T47D (cell line): ENCODE results near the gene GATD1.
A peak's percentile ranks its signal among the peaks of the same experiment; 100 is the strongest.

ENCODE experiments used
- DNase-seq, 2 experiments: peaks; one replicate each; pipeline versions ENCODE4 v3.0.0 to v3.0.0-alpha.2; 2011 to 2012; ENCODE audit warnings: low read depth in 1 of 2, low spot score in 1 of 2
- JUND ChIP-seq: IDR thresholded peaks from 2 replicates; pipeline ENCODE4 v1.6.1; 2012; ENCODE audit warnings: low read depth
- in situ Hi-C: cut with HindIII; loops from 2 replicates; pipeline ENCODE4 v1.10.0; 2016; ENCODE audit warnings: low sequenced_read_pairs, low pct_unique_long_range_greater_than_20kb

Gene GATD1

DNA sequence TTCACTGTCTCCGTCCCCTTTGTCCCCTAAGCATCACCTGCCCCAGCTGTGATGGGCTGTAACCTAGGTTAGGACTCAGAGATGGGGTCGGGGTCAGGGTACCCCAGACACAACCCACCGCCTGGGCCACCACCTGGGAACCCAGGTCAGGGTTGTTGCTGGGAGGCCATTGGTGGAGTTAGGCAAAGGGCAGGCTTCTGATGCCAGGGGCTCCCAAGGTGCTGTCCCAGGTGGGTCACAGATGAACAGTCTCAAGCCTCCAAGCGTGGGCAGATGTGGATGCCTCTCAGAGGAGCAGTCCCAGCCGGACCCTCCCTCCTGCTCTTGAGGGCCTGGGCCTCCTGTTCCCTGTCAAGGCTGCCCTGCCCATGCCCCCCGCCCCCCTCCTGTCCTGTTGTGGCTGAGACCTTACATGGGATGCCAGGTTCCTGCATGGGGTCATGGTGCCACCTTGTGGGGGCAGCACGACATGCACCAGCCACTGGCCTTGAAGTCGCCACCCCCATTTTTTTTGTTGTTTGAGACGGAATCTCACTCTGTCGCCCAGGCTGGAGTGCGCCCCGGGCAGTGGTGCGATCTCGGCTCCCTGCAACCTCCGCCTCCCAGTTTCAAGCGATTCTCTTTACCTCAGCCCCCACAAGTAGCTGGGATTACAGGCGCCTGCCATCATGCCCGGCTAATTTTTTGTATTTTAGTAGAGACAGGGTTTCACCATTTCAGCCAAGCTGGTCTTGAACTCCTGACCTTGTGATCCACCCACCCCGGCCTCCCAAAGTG lies 12.1 kb downstream of the GATD1 start:
- no peak for TF ChIP-seq JUND
- in situ Hi-C loops: no loop called here
- peak; percentile 45 to 69 for DNase-seq

GRCh38 chr11:764322-765024 lies 12.8 kb downstream of the GATD1 start:
- no peak for DNase-seq
- TF ChIP-seq JUND: no peak
- in situ Hi-C loops: no loop called here

- in situ Hi-C loops: no loop called here
- DNase-seq: no peak
Measured at GRCh38 chr11:763549-764321, 13.6 kb downstream of the GATD1 start.

DNA sequence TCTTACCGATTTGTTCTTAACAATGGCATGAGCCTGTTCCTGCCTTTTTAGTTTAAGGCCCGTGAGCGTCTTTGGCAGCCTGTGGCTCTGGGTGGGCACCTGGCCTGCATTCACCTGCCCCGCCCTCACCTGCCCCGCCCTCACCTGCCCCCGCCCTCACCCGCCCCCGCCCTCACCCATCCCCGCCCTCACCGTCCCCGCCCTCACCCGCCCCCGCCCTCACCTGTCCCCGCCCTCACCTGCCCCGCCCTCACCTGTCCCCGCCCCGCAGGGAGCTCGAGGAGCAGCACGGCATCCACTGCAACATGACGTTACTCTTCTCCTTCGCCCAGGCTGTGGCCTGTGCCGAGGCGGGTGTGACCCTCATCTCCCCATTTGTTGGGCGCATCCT lies 14.2 kb downstream of the GATD1 start:
- no peak for TF ChIP-seq JUND
- in situ Hi-C loops: no loop called here
- peak; percentile 66 to 79 for DNase-seq

More at GRCh38 chr11:763549-764321, 13.6 kb downstream of the GATD1 start:
- no peak for TF ChIP-seq JUND

- TF ChIP-seq JUND: no peak
- in situ Hi-C loops: no loop called here
- DNase-seq: peak; percentile 56 to 79
Measured at GRCh38 chr11:762421-763072, 14.7 kb downstream of the GATD1 start.

GRCh38 chr11:761526-762108 lies 15.7 kb downstream of the GATD1 start:
- in situ Hi-C loops: no loop called here
- no peak for DNase-seq
- TF ChIP-seq JUND: no peak

DNA sequence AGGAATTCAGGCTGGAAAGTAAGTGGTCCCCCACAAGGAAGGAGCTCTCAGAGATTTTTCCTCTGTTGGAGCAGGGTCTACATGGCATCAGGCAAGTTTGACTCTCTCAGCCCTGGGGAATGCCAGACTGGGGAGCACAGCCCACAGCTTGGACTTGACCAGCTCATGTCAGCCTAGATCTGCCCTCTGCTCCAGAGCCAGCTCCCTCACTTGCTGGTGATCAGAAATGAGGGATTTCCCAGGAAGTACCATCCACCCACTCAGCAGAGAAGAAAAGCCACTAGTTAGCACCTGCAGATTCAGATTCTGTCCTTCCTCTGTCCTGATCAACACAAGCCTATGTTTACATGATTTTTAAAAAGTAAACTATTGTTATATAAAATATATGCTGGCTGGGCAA lies 17.1 kb downstream of the GATD1 start:
- TF ChIP-seq JUND: no peak
- DNase-seq: no peak
- in situ Hi-C loops: no loop called here

DNA sequence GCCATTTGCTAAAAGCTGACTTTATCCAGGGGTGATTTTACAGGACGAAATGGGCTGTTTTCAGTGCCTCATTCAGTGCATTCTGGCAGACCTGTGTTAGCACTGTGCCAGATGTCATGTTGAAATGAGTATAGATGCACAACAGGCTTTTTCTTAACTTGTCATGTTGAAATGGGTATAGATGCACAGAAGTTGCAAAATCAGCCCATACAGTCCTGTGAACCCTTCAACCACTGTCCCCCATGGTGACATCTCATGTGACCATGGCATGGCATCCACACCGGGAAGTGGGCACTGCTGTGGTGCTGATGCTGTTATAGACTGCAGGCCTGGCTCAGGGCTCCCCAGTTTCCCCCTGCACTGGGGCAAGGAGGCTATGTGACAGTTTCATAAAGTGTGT lies 27.6 kb downstream of the GATD1 start:
- TF ChIP-seq JUND: no peak
- in situ Hi-C loops: no loop called here
- no peak for DNase-seq

- in situ Hi-C loops: no loop called here
Measured at GRCh38 chr11:748007-748359, 29.3 kb downstream of the GATD1 start.

DNA sequence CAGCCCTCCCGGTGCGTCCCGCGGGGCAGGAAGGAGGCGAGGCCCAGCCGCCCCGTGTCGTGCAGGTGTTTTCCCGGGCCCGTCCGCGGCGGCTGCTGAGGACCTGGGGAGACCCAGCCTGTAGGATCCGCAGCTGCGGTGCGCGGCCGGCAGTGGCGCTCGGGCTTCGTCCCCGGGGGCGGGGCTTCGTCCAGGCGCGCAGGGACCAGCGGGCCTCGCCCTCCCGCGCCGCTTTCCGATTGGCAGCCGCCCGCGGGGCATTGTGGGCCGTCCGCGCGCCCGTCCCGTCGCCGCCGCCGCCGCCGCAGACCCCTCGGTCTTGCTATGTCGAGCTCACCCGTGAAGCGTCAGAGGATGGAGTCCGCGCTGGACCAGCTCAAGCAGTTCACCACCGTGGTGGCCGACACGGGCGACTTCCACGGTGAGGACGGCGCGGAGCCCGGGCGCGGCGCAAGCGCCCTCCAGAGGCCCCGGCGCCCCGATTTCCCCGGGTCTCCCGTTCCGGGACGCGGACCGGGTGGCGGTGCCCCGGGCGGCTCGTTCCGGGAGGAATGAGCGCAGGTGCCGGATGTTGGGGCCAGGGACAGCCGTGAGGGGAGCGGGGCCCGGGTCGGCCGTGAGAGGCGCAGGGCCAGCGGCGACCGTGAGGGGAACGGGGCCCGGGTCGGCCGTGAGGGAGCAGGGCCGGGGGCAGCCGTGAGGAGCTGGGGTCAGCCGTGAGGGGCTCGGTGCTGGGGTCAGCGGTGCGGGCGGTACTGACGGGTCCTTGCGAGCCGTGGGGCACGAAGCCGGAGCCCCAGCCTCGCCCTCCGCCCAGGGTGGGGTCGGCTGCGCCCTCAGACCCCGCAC lies 29.9 kb downstream of the GATD1 start, which contains the start of gene TALDO1:
Gene TALDO1 (plus strand): TSS at position 307 of the 849 bp plus-strand sequence. CDS start 18 bp downstream, at position 325.
- peak; percentile 64 to 89 for DNase-seq
- TF ChIP-seq JUND: no peak
- in situ Hi-C loops: no loop called here

More at GRCh38 chr11:748007-748359, 29.3 kb downstream of the GATD1 start:
- TF ChIP-seq JUND: no peak
- DNase-seq: no peak
